GM12878 (cell line): ENCODE results near the gene MYO6. TPM values are rescaled to one million over a fixed set of nuclear protein-coding genes. Genes with fewer than 3 reads are reported as not detected.

Experiments
- ATAC-seq: fragments of 200-7000 bp; cut with Tn5 transposase; 3 replicates; pipeline ENCODE4 v1.9.1; 2020; ENCODE audit warnings: mild to moderate bottlenecking, moderate library complexity
- BruUV-seq: library from RNA; stranded (reverse); fragments of 400-500 nt; replicated peaks from 2 replicates; lab custom pipeline; 2021; lab: Mats Ljungman, UMichigan
- CTCF ChIA-PET: fragments of 300-600 bp; sonication (Branson Sonifier 250); formaldehyde crosslinking; extraction: SDS; loops from one replicate; lab custom pipeline; 2021; ENCODE audit warnings: inconsistent platforms; lab: Yijun Ruan, JAX
- POLR2A ChIA-PET: fragments of 350-600 bp; formaldehyde crosslinking; extraction: SDS; loops from one replicate; lab custom pipeline; 2021; ENCODE audit warnings: inconsistent platforms; lab: Charles Lee
- RAD21 ChIA-PET: fragments of 300-600 bp; sonication (Branson Sonifier 250); formaldehyde crosslinking; loops from one replicate; lab custom pipeline; 2023; ENCODE audit warnings: antibody characterized with exemption; ENCODE audit not compliant: unreplicated experiment; lab: Charles Lee
- SMC1A ChIA-PET: fragments of 300-600 bp; sonication (Branson Sonifier 250); formaldehyde crosslinking; loops from one replicate; lab custom pipeline; 2023; ENCODE audit not compliant: unreplicated experiment, uncharacterized antibody; lab: Charles Lee
- DNase-seq: peaks from one replicate; pipeline ENCODE4 v3.0.0-alpha.2; 2011; ENCODE audit warnings: low read depth, low spot score
- FAIRE-seq: peaks from 3 replicates; lab custom pipeline; 2011; peaks lifted over from hg19 to GRCh38; lab: Jason Lieb, UNC
- H2AFZ ChIP-seq: 2 replicates; pipeline ENCODE4 v1.6.0; 2011; ENCODE audit warnings: low read depth, low read length, control low read depth; ENCODE audit not compliant: control insufficient read depth
- H3K27ac ChIP-seq: 2 replicates; pipeline ENCODE4 v1.5.1; 2011; ENCODE audit warnings: control low read depth; ENCODE audit not compliant: control insufficient read depth, insufficient read depth
- H3K27me3 ChIP-seq, 2 experiments: replicated peaks in 1 of 2; 2 replicates each; pipeline versions ENCODE4 v1.6.0 to v1.6.1; 2011; ENCODE audit warnings: low read length in 1 of 2; ENCODE audit not compliant: control insufficient read depth in 2 of 2, insufficient read depth in 2 of 2
- H3K36me3 ChIP-seq, 2 experiments: 2 replicates each; pipeline ENCODE4 v1.5.1; 2011; ENCODE audit warnings: low read length in 1 of 2; ENCODE audit not compliant: control insufficient read depth in 2 of 2, insufficient read depth in 2 of 2
- H3K4me1 ChIP-seq: 2 replicates; pipeline ENCODE4 v1.6.1; 2011; ENCODE audit warnings: mild to moderate bottlenecking, low read length, moderate library complexity, mixed read lengths; ENCODE audit not compliant: control insufficient read depth, insufficient read depth
- H3K4me2 ChIP-seq: 2 replicates; pipeline ENCODE4 v1.6.0; 2011; ENCODE audit warnings: control low read depth; ENCODE audit not compliant: control insufficient read depth, insufficient read depth
- H3K4me3 ChIP-seq: fragments of 200-600 bp; sonication (generic); 2 replicates; pipeline ENCODE4 v1.5.1; 2016
- H3K79me2 ChIP-seq: 2 replicates; pipeline ENCODE4 v1.6.0; 2011; ENCODE audit warnings: low read length; ENCODE audit not compliant: control insufficient read depth, insufficient read depth
- H3K9ac ChIP-seq: 2 replicates; pipeline ENCODE4 v1.8.0; 2011; ENCODE audit warnings: low read length, control low read depth, mixed read lengths; ENCODE audit not compliant: control insufficient read depth, insufficient read depth
- H3K9me3 ChIP-seq: replicated peaks from 3 replicates; pipeline ENCODE4 v1.5.1; 2011; ENCODE audit warnings: mild to moderate bottlenecking, low read length; ENCODE audit not compliant: control insufficient read depth, insufficient read depth
- H4K20me1 ChIP-seq: 2 replicates; pipeline ENCODE4 v1.6.0; 2011; ENCODE audit not compliant: control insufficient read depth, insufficient read depth
- CREM ChIP-seq: IDR thresholded peaks from 2 replicates; pipeline ENCODE4 v1.6.1; 2014; ENCODE audit warnings: antibody characterized with exemption, low read depth
- EGR1 ChIP-seq, 2 experiments: IDR thresholded peaks; 1 replicate in 1 of 2; 2 replicates in 1 of 2; pipeline ENCODE4 v1.6.1; 2011 to 2012; ENCODE audit warnings: low read depth in 2 of 2, low read length in 2 of 2, borderline replicate concordance in 1 of 2, mild to moderate bottlenecking in 1 of 2, moderate library complexity in 1 of 2
- IKZF2 ChIP-seq, 2 experiments: fragments of 450-650 bp; IDR thresholded peaks; 2 replicates each; pipeline ENCODE4 v1.6.1; 2017; ENCODE audit warnings: mild to moderate bottlenecking in 2 of 2, moderate library complexity in 2 of 2
- KAT2A ChIP-seq: conservative IDR thresholded peaks from 2 replicates; pipeline ENCODE4 v1.6.1; 2011; ENCODE audit warnings: low read depth, low read length; ENCODE audit not compliant: control insufficient read depth
- LARP7 ChIP-seq: fragments of 450-650 bp; IDR thresholded peaks from 2 replicates; pipeline ENCODE4 v1.6.1; 2017; ENCODE audit warnings: mild to moderate bottlenecking
- NFXL1 ChIP-seq: fragments of 450-650 bp; IDR thresholded peaks from 2 replicates; pipeline ENCODE4 v1.6.1; 2017; ENCODE audit warnings: antibody characterized with exemption, mild to moderate bottlenecking, borderline replicate concordance
- NFYB ChIP-seq: IDR thresholded peaks from 2 replicates; pipeline ENCODE4 v1.6.1; 2011; ENCODE audit warnings: low read depth, mild to moderate bottlenecking, low read length, improper control_type of control experiment, moderate library complexity; ENCODE audit not compliant: insufficient read depth
- NKRF ChIP-seq: fragments of 450-650 bp; conservative IDR thresholded peaks from 2 replicates; pipeline ENCODE4 v1.6.1; 2017; ENCODE audit warnings: mild to moderate bottlenecking, moderate library complexity
- SKIL ChIP-seq: fragments of 450-650 bp; IDR thresholded peaks from 2 replicates; pipeline ENCODE4 v1.6.1; 2017; ENCODE audit warnings: mild to moderate bottlenecking, low read depth, inconsistent platforms; ENCODE audit not compliant: poor library complexity, severe bottlenecking
- SMAD1 ChIP-seq: fragments of 450-650 bp; IDR thresholded peaks from 2 replicates; pipeline ENCODE4 v1.6.1; 2018; ENCODE audit warnings: mild to moderate bottlenecking, low read depth; ENCODE audit not compliant: partially characterized antibody
- TCF3 ChIP-seq: IDR thresholded peaks from 2 replicates; pipeline ENCODE4 v1.6.1; 2012; ENCODE audit warnings: low read depth, mild to moderate bottlenecking, low read length, borderline replicate concordance; ENCODE audit not compliant: insufficient read depth
- ZNF274 ChIP-seq: IDR thresholded peaks from one replicate; pipeline ENCODE4 v1.8.0; 2011; ENCODE audit not compliant: insufficient read length, insufficient read depth
- ZNF384 ChIP-seq: IDR thresholded peaks from 2 replicates; pipeline ENCODE4 v1.6.1; 2012; ENCODE audit warnings: low read depth, mild to moderate bottlenecking, low read length, improper control_type of control experiment, borderline replicate concordance
- WGBS: methylation state at CpG from one replicate; pipeline ENCODE4 v1.1.6; 2016; ENCODE audit warnings: low lambda C conversion rate; ENCODE audit not compliant: insufficient replicate concordance, insufficient coverage; ENCODE audit errors: missing lambda C conversion rate; 5-methylcytosine and 5-hydroxymethylcytosine counted together
- in situ Hi-C: fragments of 300-500 bp; cut with MboI; formaldehyde crosslinking; loops from 9 replicates; pipeline ENCODE4 v1.14.3; 2018; ENCODE audit warnings: mixed read lengths
- intact Hi-C: fragments of 100-400 bp; cut with micrococcal nuclease; formaldehyde crosslinking; loops from one replicate; pipeline ENCODE4 v1.14.2; 2022; ENCODE audit not compliant: unreplicated experiment
- polyA plus RNA-seq, 11 experiments: library from polyadenylated mRNA; depleted of rRNA in 4 of 11; unstranded in 6 of 11; stranded (reverse) in 5 of 11; fragments of >200 nt; fragmentation: Nextera tagmentation in 4 of 11; fragmentation: Illumina TruSeq in 1 of 11; extraction: Ambion mirVana in 4 of 11; extraction: Trizol in 1 of 11; gene quantifications; 1 replicate in 1 of 11; 2 replicates in 10 of 11; pipeline versions ENCODE4 v1.2.1 to v1.2.3, GENCODE V29; 2011 to 2016; ENCODE audit warnings: inconsistent platforms in 2 of 11, missing spikeins in 2 of 11, low read depth in 1 of 11
- total RNA-seq, 4 experiments: library from RNA; depleted of rRNA in 3 of 4; stranded (reverse); fragments of >200 nt in 3 of 4; fragmentation: Illumina TruSeq in 1 of 4; extraction: Trizol in 1 of 4; gene quantifications; 2 replicates each; pipeline versions ENCODE4 v1.2.1 to v1.2.3, GENCODE V29; 2013 to 2021

Gene MYO6
- total and polyA plus RNA-seq, 10 of the 15 experiments (the other 5 are each of a cell fraction or from before 2014, with no cell fraction given): 7.9 to 30.4 (median 16.8) TPM

GRCh38 chr6:75760320-75760719 lies 11.3 kb downstream of the MYO6 start:
- no TSS peak for BruUV-seq
- no peak for FAIRE-seq
- CTCF ChIA-PET: interaction anchor here (1.0 kb wide), 1 partner anchor 13 kb away, joined by 3 read pairs; no protein-coding TSS in a partner anchor

GRCh38 chr6:75761489-75761888 lies 12.4 kb downstream of the MYO6 start:
- POLR2A ChIA-PET: no interaction called here
- TF ChIP-seq EGR1 (IDR thresholded peaks at IDR 0.05; ENCODE audit: borderline replicate concordance in 1 of 2, low read depth in 2 of 2, low read length in 2 of 2) (no peak), ZNF384 (no peak), NKRF (no peak), SKIL (no peak), KAT2A (no peak), IKZF2 (IDR thresholded peaks at IDR 0.05) (no peak), ZNF274 (no peak), SMAD1 (no peak), TCF3 (no peak), CREM (no peak), NFXL1 (no peak), LARP7 (no peak)

More at GRCh38 chr6:75760320-75760719, 11.3 kb downstream of the MYO6 start:
- Histone ChIP-seq H3K36me3 (peaks cover 0 to 2% of the 10 kb centered on the region in 2 experiments; a peak in 2 of 4 replicates), H2AFZ (no peak overlapping the region), H3K4me3 (no peak overlapping the region), H3K79me2 (no peaks in the 10 kb centered on the region), H3K4me2 (no peak overlapping the region), H3K27ac (no peak overlapping the region), H3K9me3 (no peaks in the 10 kb centered on the region), H3K27me3 (no peaks in the 10 kb centered on the region), H3K9ac (no peak overlapping the region), H4K20me1 (no peaks in the 10 kb centered on the region), H3K4me1 (no peaks in the 10 kb centered on the region)
- POLR2A ChIA-PET: interaction anchor here (0.6 to 1.5 kb wide), 4 partner anchors 10 to 63 kb away, joined by 3 to 5 read pairs (median 3); no protein-coding TSS in a partner anchor
- no peak for DNase-seq
- TF ChIP-seq NFYB: no peak
- SMC1A ChIA-PET: interaction anchor here (0.9 to 3.4 kb wide), 4 partner anchors 11 to 23 kb away, joined by 3 to 12 read pairs (median 4); partner anchors contain the start of gene MYO6
- intact Hi-C loops: no loop called here
- 59% methylated on average over 1 of the region's 1 CpG for WGBS
- RAD21 ChIA-PET: no interaction called here
- in situ Hi-C loops: no loop called here
- ATAC-seq: no peak

More at GRCh38 chr6:75761489-75761888, 12.4 kb downstream of the MYO6 start:
- no peaks in the 10 kb centered on the region for H4K20me1 ChIP-seq
- ATAC-seq: no peak
- H3K4me1 ChIP-seq: no peaks in the 10 kb centered on the region
- H2AFZ ChIP-seq: no peak overlapping the region
- no TSS peak for BruUV-seq
- H3K27me3 ChIP-seq: no peaks in the 10 kb centered on the region
- H3K9ac ChIP-seq: no peak overlapping the region
- RAD21 ChIA-PET: no interaction called here
- in situ Hi-C loops: no loop called here
- CTCF ChIA-PET: interaction anchor here (1.8 kb wide), 1 partner anchor 132 kb away, joined by 6 read pairs; no protein-coding TSS in a partner anchor
- H3K27ac ChIP-seq: no peak overlapping the region
- SMC1A ChIA-PET: interaction anchor here (0.7 kb wide), 1 partner anchor 751 kb away, joined by 4 read pairs; no protein-coding TSS in a partner anchor
- peaks cover 0 to 2% of the 10 kb centered on the region in 2 experiments; a peak in 2 of 4 replicates for H3K36me3 ChIP-seq
- no peaks in the 10 kb centered on the region for H3K79me2 ChIP-seq
- intact Hi-C loops: no loop called here
- no peak overlapping the region for H3K4me3 ChIP-seq
- no peaks in the 10 kb centered on the region for H3K9me3 ChIP-seq
- H3K4me2 ChIP-seq: no peak overlapping the region
- no peak for DNase-seq
- WGBS: 87% methylated on average over 1 of the region's 1 CpG
- no peak for FAIRE-seq
